Activated naive CD4-positive, alpha-beta T cell (primary cell): ENCODE data around the gene CDC20.
"Not testable (repeated sequence)": the region's sequence is repeated elsewhere in the genome, so short reads cannot be mapped to it uniquely, and the experiment has no call there.

Source experiments
- DNase-seq, 4 experiments: peaks; one replicate each; lab custom pipeline; 2025; lab: John Stamatoyannopoulos, UW

CDC20 gene

DNA sequence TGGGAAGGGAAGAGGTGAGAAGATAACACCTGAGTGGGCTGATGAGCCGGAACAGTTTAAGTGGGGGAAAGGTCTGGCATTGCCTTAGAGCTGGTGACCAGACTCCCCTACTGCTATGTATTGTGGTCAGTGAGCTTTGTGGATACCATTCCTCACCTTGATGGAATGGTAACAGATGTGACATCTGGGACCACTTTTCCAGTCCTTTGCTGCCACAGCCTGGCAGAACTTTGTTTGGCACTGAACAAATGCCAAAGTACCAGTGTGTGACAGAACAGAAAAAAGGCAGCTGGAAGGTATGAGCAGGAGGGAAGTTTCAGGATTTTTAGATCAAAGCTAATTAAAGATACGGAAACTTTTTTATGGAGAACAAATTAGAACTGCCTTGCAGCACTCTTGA lies 24.7 kb downstream of the CDC20 start:
- DNase-seq = no peak

DNA sequence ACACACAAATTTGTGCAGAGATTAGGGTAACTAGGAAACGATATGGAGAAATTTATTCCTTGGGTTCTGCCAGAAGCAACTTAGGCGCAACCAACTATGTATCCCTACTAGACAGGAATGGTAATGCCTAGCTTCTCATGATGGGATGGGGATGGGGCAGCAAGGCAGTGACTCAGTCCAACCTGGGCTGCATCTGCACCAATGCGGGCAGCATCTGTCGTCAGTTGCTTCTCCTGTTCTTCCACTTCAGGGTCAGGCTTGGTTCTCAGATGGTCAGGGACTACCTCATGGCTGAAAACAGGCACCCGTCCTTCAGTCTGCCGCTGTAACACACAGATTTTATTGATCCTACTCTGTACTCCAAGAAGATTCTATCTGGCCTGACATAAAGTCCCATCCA lies 27.9 kb downstream of the CDC20 start:
- DNase-seq = no peak

- DNase-seq = no peak
Measured at GRCh38 chr1:43387976-43388599, 29.3 kb downstream of the CDC20 start.

- DNase-seq = no peak
Measured at GRCh38 chr1:43388613-43389012, 29.8 kb downstream of the CDC20 start.

DNA sequence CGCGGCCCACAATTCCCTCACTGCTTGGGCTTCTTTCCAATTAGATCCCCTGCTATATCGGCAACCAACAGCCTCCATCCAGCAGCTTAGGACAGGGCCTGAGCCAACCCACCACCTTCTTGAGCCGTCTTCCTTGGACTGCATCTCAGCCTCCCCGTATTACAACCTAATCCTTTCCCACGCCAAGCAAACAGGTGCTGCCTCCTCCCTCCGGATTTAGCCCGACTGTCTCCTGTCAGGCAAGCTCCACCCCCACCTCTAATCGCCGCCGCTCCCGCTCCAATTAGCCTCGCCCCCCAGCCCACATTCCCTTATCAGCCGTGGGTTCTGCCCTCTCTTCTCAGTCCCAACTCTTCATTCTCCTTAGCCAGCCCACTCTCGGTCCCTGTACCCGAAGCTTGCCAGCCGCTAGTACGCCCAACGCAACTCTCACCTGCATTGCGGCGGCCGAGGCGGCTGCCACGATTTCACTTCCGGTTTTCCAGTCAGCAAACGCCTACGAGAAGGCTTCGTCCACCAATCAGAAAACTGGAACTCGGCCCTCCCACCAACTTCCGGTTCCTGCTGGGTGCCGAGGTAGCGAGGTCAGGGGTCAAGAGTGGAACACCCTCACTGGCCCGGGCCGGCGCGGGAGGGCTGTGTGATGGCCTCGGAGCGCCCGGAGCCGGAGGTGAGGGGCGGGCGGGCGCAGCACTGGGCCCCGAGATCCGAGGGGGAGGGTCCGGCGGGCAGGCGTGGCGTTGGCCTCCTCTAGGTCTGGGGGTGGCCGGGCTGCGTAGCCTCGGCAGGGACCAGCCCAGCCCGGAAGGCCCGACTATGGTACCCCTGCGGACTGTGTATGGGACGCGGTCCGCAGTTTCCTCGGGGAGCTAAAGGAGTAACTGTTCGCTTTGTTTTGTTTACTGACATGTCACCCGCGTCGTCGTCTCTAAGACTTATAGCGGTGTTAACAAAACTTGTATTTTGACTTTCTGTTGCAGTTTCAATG lies 30.8 kb downstream of the CDC20 start, which contains the start of the genes MED8 and SZT2:
Gene MED8 (minus strand): TSS at position 475 of the 988 bp plus-strand sequence. CDS start 36 bp downstream, at position 439.
Gene SZT2 (plus strand): TSS at position 574 of the 988 bp plus-strand sequence. CDS start 70 bp downstream, at position 644.
- peak; percentile 70 to 88 (median 80) for DNase-seq

DNA sequence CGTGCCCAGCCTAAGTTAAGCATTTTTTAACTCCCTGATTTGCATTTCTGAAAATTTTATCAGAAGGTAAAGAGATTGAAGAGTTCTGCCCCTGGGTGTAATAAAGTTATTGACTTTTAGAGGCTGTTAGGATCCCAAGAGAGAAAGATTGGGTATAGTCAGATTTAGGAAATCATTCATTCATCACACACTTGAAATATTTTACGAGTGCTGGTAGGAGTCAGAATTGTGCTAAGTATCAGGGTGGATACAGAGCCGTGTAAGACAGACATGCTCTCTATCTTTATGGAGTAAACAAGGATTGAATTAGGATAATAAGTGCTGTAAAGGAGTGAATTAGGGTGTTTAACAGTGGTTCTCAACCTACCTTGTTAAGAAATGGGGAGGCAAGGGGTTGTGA lies 33.9 kb downstream of the CDC20 start:
- DNase-seq = no peak

- DNase-seq = no peak
Measured at GRCh38 chr1:43395523-43395922, 36.7 kb downstream of the CDC20 start.

DNA sequence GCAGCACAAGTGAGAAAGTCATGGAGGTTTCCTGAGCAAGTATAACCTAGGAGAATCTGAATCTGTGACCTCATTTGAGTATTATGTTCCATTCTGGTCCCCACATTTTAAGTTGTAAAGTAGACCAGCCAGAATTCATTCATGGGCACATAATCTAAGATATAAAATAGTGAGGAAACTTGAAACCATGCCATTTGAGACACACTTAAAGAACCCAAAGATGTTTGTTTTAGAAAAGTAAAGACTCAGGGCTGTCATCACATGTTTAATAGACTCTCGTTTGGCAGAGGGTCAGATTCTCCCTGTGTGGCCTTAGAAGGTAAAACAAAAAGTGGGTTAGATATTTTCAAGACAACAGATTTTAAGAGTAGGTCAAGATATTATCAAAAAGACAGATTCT lies 37.3 kb downstream of the CDC20 start:
- DNase-seq = no peak

DNA sequence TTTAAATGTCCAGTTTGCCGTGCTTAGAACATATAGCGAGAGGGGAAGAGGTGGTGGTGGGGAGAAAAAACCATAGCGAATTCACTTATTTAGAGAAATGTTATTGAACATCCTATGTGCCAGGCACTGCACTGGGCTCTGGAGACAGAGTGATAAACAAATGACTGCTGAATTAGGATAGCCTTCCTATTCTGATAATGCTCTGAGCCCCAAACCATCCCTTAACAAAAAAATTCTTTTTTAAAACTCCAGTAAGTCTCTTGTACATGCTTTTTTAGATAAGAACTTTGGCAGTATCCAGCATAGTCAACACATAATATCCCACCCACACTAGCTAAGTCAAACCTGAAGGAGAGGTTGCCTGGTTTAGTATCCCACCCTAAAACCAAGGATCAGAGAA lies 39.4 kb downstream of the CDC20 start:
- no peak for DNase-seq

GRCh38 chr1:43400441-43400840 lies 41.7 kb downstream of the CDC20 start:
- not testable (repeated sequence) for DNase-seq

- DNase-seq = no peak
Measured at GRCh38 chr1:43402089-43402865, 43.5 kb downstream of the CDC20 start.

GRCh38 chr1:43404353-43404752 lies 45.6 kb downstream of the CDC20 start:
- no peak for DNase-seq

- no peak for DNase-seq
Measured at GRCh38 chr1:43405219-43405875, 46.6 kb downstream of the CDC20 start.

DNA sequence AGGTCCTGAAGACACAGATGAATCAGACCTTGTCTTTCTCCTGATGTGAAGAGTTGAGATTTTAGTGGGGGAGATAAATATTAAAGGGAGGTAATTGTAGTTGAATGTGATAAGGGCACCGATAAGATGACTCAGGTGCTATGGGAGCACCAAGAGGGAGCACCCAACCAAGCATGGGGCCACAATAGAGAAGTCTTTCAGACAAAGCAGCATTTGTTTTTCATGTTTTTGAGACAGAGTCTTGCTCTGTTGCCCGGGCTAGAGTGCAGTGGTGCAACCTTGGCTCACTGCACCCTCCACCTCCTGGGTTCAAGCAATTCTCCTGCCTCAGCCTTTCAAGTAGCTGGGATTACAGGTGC lies 47.1 kb downstream of the CDC20 start:
- no peak for DNase-seq

DNA sequence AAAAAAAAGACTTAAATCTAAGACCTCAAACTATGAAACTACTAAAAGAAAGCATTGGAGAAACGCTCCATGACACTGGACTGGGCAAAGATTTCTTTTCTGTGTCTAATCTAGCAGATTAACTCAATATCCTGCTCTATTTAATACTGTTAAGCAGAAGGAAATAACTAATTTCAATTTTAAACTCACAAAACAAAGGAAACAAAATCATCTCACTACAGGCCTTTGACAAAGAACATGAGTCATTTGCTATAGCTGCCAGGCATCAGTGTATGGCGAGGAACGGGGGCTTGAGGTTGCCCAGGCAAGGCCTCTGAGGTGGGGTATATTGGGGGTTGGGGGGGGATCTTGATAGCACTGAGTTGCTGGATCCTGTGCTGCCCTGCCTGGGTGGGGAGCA lies 51.8 kb downstream of the CDC20 start:
- no peak for DNase-seq
